H9 (cell line): Measurements from ENCODE around the gene GLYATL2. TPM values are rescaled to one million over a fixed set of nuclear protein-coding genes. Genes with fewer than 3 reads are reported as not detected.

Experiments
- DNase-seq: peaks from one replicate; pipeline ENCODE4 v3.0.0-alpha.2; 2017
- H2AFZ ChIP-seq: one replicate; pipeline ENCODE4 v1.6.1; 2013; ENCODE audit warnings: mild to moderate bottlenecking, low read length, control low read depth, moderate library complexity
- H2AK5ac ChIP-seq: 2 replicates; pipeline ENCODE4 v1.6.1; 2013; ENCODE audit warnings: low read length, control low read depth, mixed read lengths; ENCODE audit not compliant: insufficient read length
- H2BK120ac ChIP-seq: one replicate; pipeline ENCODE4 v1.6.1; 2013; ENCODE audit warnings: low read depth, mild to moderate bottlenecking, low read length, control low read depth, inconsistent platforms; ENCODE audit not compliant: poor library complexity, severe bottlenecking
- H2BK12ac ChIP-seq: 2 replicates; pipeline ENCODE4 v1.6.1; 2013; ENCODE audit warnings: low read length, control low read depth, mixed read lengths, low read depth; ENCODE audit not compliant: insufficient read length
- H2BK15ac ChIP-seq: 2 replicates; pipeline ENCODE4 v1.6.1; 2013; ENCODE audit warnings: low read depth, low read length, control low read depth
- H2BK20ac ChIP-seq: one replicate; pipeline ENCODE4 v1.6.1; 2013; ENCODE audit warnings: low read depth, mild to moderate bottlenecking, low read length, control low read depth, inconsistent platforms; ENCODE audit not compliant: poor library complexity, severe bottlenecking
- H2BK5ac ChIP-seq: 2 replicates; pipeline ENCODE4 v1.6.1; 2013; ENCODE audit warnings: low read length, control low read depth, mixed read lengths; ENCODE audit not compliant: insufficient read length
- H3K14ac ChIP-seq: 2 replicates; pipeline ENCODE4 v1.6.1; 2013; ENCODE audit warnings: low read length, control low read depth; ENCODE audit not compliant: insufficient read depth
- H3K18ac ChIP-seq: 2 replicates; pipeline ENCODE4 v1.6.1; 2013; ENCODE audit warnings: low read depth, mild to moderate bottlenecking, mixed read lengths, low read length, control low read depth; ENCODE audit not compliant: insufficient read length
- H3K23ac ChIP-seq: 2 replicates; pipeline ENCODE4 v1.6.1; 2013; ENCODE audit warnings: low read length, control low read depth, mixed read lengths, low read depth; ENCODE audit not compliant: insufficient read length
- H3K23me2 ChIP-seq: 2 replicates; pipeline ENCODE4 v1.6.1; 2013; ENCODE audit warnings: low read depth, mild to moderate bottlenecking, mixed read lengths, low read length, control low read depth; ENCODE audit not compliant: insufficient read length, poor library complexity, severe bottlenecking
- H3K27ac ChIP-seq: 2 replicates; pipeline ENCODE4 v1.5.1; 2013; ENCODE audit warnings: low read length, control low read depth, mixed read lengths, low read depth; ENCODE audit not compliant: insufficient read length
- H3K27me3 ChIP-seq: 2 replicates; pipeline ENCODE4 v1.6.1; 2013; ENCODE audit warnings: low read length, control low read depth, inconsistent platforms; ENCODE audit not compliant: insufficient read depth
- H3K4ac ChIP-seq: 2 replicates; pipeline ENCODE4 v1.6.1; 2013; ENCODE audit warnings: low read depth, mild to moderate bottlenecking, control low read depth, inconsistent platforms, low read length, moderate library complexity
- H3K4me1 ChIP-seq: 2 replicates; pipeline ENCODE4 v1.6.1; 2013; ENCODE audit warnings: low read length, control low read depth, inconsistent platforms; ENCODE audit not compliant: insufficient read depth
- H3K4me2 ChIP-seq: 2 replicates; pipeline ENCODE4 v1.6.1; 2013; ENCODE audit warnings: low read length, control low read depth, mixed read lengths; ENCODE audit not compliant: insufficient read length, insufficient read depth
- H3K56ac ChIP-seq: 2 replicates; pipeline ENCODE4 v1.6.1; 2013; ENCODE audit warnings: low read depth, mild to moderate bottlenecking, mixed read lengths, low read length, control low read depth; ENCODE audit not compliant: insufficient read length
- H3K79me1 ChIP-seq: 2 replicates; pipeline ENCODE4 v1.6.1; 2013; ENCODE audit warnings: low read depth, mild to moderate bottlenecking, moderate library complexity, low read length, control low read depth, inconsistent platforms; ENCODE audit not compliant: insufficient read depth, poor library complexity, severe bottlenecking
- H3K79me2 ChIP-seq: 2 replicates; pipeline ENCODE4 v1.6.1; 2013; ENCODE audit warnings: low read length, control low read depth, inconsistent platforms; ENCODE audit not compliant: insufficient read depth
- H3K9ac ChIP-seq: 2 replicates; pipeline ENCODE4 v1.6.1; 2013; ENCODE audit warnings: low read length, control low read depth, mixed read lengths; ENCODE audit not compliant: insufficient read length; ENCODE audit errors: extremely low read depth
- H3K9me3 ChIP-seq: one replicate; pipeline ENCODE4 v1.6.1; 2013; ENCODE audit warnings: low read depth, low read length, inconsistent platforms; ENCODE audit not compliant: control insufficient read depth
- H3T11ph ChIP-seq: one replicate; pipeline ENCODE4 v1.6.1; 2013; ENCODE audit warnings: mild to moderate bottlenecking, low read length, control low read depth, inconsistent platforms
- H4K20me1 ChIP-seq: one replicate; pipeline ENCODE4 v1.6.1; 2013; ENCODE audit not compliant: control insufficient read depth, insufficient read length, insufficient read depth
- H4K5ac ChIP-seq: 2 replicates; pipeline ENCODE4 v1.6.1; 2013; ENCODE audit warnings: low read depth, mild to moderate bottlenecking, mixed read lengths, low read length, control low read depth; ENCODE audit not compliant: insufficient read length
- H4K8ac ChIP-seq: replicated peaks from 2 replicates; pipeline ENCODE4 v1.6.1; 2013; ENCODE audit warnings: low read length, control low read depth, mixed read lengths, low read depth; ENCODE audit not compliant: insufficient read length
- H4K91ac ChIP-seq: 2 replicates; pipeline ENCODE4 v1.6.1; 2013; ENCODE audit warnings: low read depth, mild to moderate bottlenecking, moderate library complexity, mixed read lengths, low read length, control low read depth; ENCODE audit not compliant: insufficient read length
- H3K27ac Mint-ChIP-seq, 3 experiments: 2 replicates in 2 of 3; 3 replicates in 1 of 3; pipeline ENCODE4 v1.8.0; 2020 to 2021; ENCODE audit warnings: mixed read lengths in 3 of 3, mild to moderate bottlenecking in 1 of 3, moderate library complexity in 1 of 3
- H3K27me3 Mint-ChIP-seq: 2 replicates; pipeline ENCODE4 v1.8.0; 2021; ENCODE audit warnings: low read depth, mild to moderate bottlenecking, moderate library complexity, mixed read lengths
- H3K36me3 Mint-ChIP-seq, 3 experiments: 2 replicates in 2 of 3; 3 replicates in 1 of 3; pipeline ENCODE4 v1.8.0; 2020 to 2021; ENCODE audit warnings: low read depth in 3 of 3, mixed read lengths in 3 of 3; ENCODE audit not compliant: insufficient read depth in 1 of 3
- H3K4me1 Mint-ChIP-seq, 2 experiments: 2 replicates each; pipeline ENCODE4 v1.8.0; 2020; ENCODE audit warnings: mixed read lengths in 2 of 2
- H3K4me3 Mint-ChIP-seq, 2 experiments: 2 replicates in 1 of 2; 3 replicates in 1 of 2; pipeline ENCODE4 v1.8.0; 2020 to 2021; ENCODE audit warnings: mild to moderate bottlenecking in 2 of 2, mixed read lengths in 2 of 2, moderate library complexity in 1 of 2
- H3K9me3 Mint-ChIP-seq, 2 experiments: 2 replicates in 1 of 2; 3 replicates in 1 of 2; pipeline ENCODE4 v1.8.0; 2020; ENCODE audit warnings: mild to moderate bottlenecking in 2 of 2, mixed read lengths in 2 of 2, moderate library complexity in 1 of 2
- WGBS: extraction: QIAGEN DNeasy Blood & Tissue Kit; methylation state at CpG from one replicate; pipeline ENCODE4 v1.1.7; 2013; ENCODE audit warnings: missing lambda C conversion rate, low lambda C conversion rate, mixed read lengths; ENCODE audit not compliant: insufficient read length; ENCODE audit errors: extremely low coverage; 5-methylcytosine and 5-hydroxymethylcytosine counted together
- total RNA-seq: library from RNA; stranded (reverse); gene quantifications from 2 replicates; pipeline ENCODE4 v1.2.1, GENCODE V29; 2021
- TF ChIP-seq, protein P1 (sequence below): fragments of 200-600 bp; sonication (generic); conservative IDR thresholded peaks from 3 replicates; pipeline ENCODE4 v1.8.0; 2021; ENCODE audit warnings: antibody characterized with exemption, mild to moderate bottlenecking

Gene GLYATL2
- total RNA-seq, 1 experiment from 2014 or later: not detected

DNA sequence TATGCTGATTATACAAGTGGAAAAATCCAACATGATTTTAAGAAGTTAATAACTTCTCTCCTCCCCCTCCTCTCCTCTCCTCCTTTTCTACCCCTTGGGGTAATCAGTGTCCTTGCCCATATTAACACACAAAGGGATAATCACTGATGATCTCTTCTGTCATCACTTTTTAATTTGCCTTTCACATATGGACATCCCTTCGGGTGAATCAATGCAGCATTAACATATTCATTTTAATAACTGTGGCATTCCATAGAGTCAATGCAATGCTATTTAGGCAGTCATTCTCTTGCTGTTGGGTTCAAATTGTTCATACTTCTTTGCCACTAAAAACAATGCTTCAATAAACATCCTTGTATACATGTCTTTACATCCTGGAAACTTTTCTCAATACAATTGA lies 42.9 kb upstream of the GLYATL2 start:
- Histone ChIP-seq H2BK5ac (no peak overlapping the region), H3K4me1 (no peaks in the 10 kb centered on the region), H3K79me2 (no peaks in the 10 kb centered on the region), H3K56ac (no peak overlapping the region), H4K8ac (no peak overlapping the region), H4K91ac (no peak overlapping the region), H3K9ac (no peak overlapping the region), H3K27ac (no peak overlapping the region), H2BK12ac (no peak overlapping the region), H3K9me3 (no peaks in the 10 kb centered on the region), H4K5ac (no peak overlapping the region), H2AK5ac (no peak overlapping the region), H3K18ac (no peak overlapping the region), H3K23me2 (no peaks in the 10 kb centered on the region), H2AFZ (no peak overlapping the region), H3K79me1 (no peaks in the 10 kb centered on the region), H3K4me2 (no peak overlapping the region), H4K20me1 (no peaks in the 10 kb centered on the region), H3K27me3 (no peaks in the 10 kb centered on the region), H3T11ph (no peak overlapping the region), H3K4ac (no peak overlapping the region), H3K23ac (no peak overlapping the region), H3K14ac (no peak overlapping the region), H2BK20ac (no peak overlapping the region), H2BK120ac (no peak overlapping the region), H2BK15ac (no peak overlapping the region)
- Mint-ChIP-seq H3K4me1 (no peaks in the 10 kb centered on the region), H3K27ac (no peak overlapping the region), H3K27me3 (no peaks in the 10 kb centered on the region; the same call in 1 of the 2 replicates), H3K36me3 (peaks cover 21 to 35% (median 25%) of the 10 kb centered on the region in 3 experiments; a peak in 6 of 7 replicates), H3K9me3 (peaks cover 28 to 63% of the 10 kb centered on the region in 2 experiments), H3K4me3 (no peak overlapping the region)
- WGBS: no CpG with 5 or more reads among the region's 1 CpG
- TF ChIP-seq, protein P1, sequence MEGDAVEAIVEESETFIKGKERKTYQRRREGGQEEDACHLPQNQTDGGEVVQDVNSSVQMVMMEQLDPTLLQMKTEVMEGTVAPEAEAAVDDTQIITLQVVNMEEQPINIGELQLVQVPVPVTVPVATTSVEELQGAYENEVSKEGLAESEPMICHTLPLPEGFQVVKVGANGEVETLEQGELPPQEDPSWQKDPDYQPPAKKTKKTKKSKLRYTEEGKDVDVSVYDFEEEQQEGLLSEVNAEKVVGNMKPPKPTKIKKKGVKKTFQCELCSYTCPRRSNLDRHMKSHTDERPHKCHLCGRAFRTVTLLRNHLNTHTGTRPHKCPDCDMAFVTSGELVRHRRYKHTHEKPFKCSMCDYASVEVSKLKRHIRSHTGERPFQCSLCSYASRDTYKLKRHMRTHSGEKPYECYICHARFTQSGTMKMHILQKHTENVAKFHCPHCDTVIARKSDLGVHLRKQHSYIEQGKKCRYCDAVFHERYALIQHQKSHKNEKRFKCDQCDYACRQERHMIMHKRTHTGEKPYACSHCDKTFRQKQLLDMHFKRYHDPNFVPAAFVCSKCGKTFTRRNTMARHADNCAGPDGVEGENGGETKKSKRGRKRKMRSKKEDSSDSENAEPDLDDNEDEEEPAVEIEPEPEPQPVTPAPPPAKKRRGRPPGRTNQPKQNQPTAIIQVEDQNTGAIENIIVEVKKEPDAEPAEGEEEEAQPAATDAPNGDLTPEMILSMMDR: no peak
- DNase-seq: no peak
